NCI-H1436 (cell line): Measurements from ENCODE around the gene UBLCP1.
"Not testable (repeated sequence)": the region's sequence is repeated elsewhere in the genome, so short reads cannot be mapped to it uniquely, and the experiment has no call there.

ENCODE experiments used
- DNase-seq: peaks from one replicate; lab custom pipeline; 2025; lab: John Stamatoyannopoulos, UW

Gene UBLCP1

DNA sequence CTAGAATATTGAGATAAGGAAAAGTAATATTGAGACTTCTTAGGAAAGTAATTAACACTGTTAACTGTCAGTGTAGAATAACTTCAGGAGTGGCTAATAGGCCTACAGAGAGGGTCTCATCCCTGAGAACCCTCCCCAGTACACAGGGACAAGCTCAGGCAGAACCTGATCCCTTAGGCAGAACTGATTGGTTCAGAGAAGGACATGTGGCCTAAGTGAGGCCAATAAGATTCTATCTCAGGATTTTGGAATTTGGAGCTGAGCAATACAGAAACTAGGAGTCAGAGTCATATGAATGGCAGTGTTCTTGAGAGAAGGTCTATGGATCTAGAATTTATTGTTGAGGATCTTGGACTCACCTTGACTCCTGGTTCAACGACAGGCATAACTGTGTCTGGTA, 10.9 kb upstream of the UBLCP1 start:
- no peak for DNase-seq

GRCh38 chr5:159257007-159257406, 6.1 kb upstream of the UBLCP1 start:
- DNase-seq, result no peak

- DNase-seq, result no peak
Measured at GRCh38 chr5:159257629-159258283, 5.3 kb upstream of the UBLCP1 start.

- DNase-seq, result no peak
Measured at GRCh38 chr5:159258361-159258760, 4.7 kb upstream of the UBLCP1 start.

GRCh38 chr5:159260212-159260611, 2.9 kb upstream of the UBLCP1 start:
- DNase-seq, result not testable (repeated sequence)

DNA sequence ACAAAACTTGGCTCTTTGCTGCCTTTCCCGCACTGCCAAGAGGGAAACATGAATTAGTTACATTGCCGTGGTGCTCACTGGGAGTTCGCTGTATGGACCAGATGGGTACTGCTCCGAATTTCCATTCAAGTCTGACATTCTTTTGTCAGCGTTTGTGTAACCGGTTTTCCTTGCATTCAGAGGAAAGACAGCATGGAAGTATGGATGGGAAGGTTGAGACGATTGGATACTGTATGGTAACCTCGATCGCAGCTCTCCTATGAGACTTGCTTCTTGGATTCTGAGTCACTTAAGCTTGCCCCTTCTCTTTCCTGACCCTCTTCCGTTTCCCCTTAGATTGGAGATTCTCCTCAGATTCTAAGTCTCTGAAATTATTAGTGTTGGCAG, 625 bp upstream of the UBLCP1 start:
- DNase-seq, result no peak

GRCh38 chr5:159263569-159263905, 447 bp downstream of the UBLCP1 start:
- DNase-seq, result no peak

- DNase-seq, result not testable (repeated sequence)
Measured at GRCh38 chr5:159266764-159267163, 3.7 kb downstream of the UBLCP1 start.

DNA sequence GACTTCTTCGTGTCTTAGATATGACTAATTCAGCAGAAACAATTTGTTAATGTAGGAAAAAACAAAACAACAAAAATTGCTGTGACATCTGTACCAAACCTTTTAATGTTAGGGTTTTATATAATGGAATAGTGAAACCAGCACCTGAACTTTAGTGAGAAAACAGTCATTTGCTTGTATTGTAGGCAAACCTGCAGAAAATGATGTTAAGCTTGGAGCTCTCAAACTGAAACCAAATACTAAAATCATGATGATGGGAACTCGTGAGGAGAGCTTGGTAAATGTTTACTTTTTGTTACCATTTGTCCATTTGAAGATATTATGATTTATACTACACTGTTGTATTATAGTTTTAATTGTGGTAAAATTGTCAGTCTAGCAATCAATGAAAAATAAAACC, 6.6 kb downstream of the UBLCP1 start:
- DNase-seq, result no peak

GRCh38 chr5:159273923-159274322, 10.8 kb downstream of the UBLCP1 start:
- no peak for DNase-seq

GRCh38 chr5:159274676-159275075, 11.6 kb downstream of the UBLCP1 start:
- no peak for DNase-seq

DNA sequence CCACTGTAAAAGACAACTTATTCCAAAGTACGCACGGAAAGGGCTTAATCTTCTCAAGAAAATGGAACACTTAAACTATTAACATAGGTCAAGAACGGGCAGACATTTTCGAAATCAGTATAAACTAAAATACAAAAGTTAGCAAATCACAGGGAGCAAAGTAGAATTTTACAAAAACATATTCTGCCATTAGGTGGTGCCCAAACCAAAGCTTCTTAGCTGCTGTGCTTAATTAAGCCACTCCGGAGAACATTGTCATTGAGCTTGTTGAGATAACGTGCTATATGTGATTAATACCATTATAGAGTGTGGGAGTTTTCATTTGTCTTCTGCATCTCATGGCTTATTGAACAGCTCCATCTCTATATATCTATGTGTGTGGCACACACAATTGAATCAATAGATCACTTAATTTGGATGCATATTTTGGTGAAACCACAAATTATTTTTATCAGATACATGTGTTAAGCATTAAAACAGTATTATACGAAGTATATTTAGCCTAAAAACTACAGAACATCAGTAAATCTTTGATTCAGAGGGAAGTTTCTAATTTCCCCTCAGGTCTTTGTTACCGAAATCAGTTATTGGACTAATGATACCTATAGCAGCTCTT, 23.4 kb downstream of the UBLCP1 start:
- DNase-seq, result peak; percentile 19

DNA sequence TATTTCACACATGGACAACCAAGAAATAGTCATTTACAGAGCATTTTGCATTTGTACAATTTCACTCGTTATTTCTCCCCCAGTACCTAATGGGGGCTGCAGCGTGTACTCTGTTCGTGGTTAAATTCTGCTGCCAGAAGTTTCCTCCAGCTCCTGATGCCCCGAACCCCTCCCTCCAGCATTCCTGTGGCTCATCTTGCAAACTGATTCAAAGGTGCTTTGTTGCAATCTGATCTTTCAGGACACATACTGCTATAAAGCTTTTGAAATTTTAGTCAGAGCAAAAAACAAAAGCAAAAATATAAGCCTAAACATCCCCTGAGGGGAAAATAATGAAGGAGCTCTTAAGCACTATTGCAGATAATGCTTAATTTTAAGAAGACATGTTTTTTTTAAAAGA, 27.7 kb downstream of the UBLCP1 start:
- no peak for DNase-seq

DNA sequence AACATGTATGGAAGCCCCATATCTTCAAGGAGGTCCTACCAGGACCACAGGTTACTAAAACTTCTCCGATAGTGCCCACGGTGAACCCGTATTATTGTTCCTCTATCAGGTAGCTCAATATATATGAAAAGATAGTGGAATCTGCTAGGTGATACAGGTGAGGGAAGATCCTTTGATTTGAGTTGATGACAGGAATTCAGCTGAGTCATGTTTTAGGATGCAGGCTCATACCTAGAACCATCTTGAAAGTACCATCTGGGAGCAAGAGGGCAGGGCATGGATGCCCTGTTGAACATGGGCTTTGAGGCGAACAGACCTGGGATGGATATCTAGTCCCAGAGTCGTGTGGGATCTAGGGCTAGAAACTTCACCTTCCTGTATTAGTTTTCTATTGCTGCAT, 31.8 kb downstream of the UBLCP1 start:
- DNase-seq, result no peak

GRCh38 chr5:159297300-159297699, 34.2 kb downstream of the UBLCP1 start:
- DNase-seq, result not testable (repeated sequence)

GRCh38 chr5:159301466-159301865, 38.4 kb downstream of the UBLCP1 start:
- no peak for DNase-seq

DNA sequence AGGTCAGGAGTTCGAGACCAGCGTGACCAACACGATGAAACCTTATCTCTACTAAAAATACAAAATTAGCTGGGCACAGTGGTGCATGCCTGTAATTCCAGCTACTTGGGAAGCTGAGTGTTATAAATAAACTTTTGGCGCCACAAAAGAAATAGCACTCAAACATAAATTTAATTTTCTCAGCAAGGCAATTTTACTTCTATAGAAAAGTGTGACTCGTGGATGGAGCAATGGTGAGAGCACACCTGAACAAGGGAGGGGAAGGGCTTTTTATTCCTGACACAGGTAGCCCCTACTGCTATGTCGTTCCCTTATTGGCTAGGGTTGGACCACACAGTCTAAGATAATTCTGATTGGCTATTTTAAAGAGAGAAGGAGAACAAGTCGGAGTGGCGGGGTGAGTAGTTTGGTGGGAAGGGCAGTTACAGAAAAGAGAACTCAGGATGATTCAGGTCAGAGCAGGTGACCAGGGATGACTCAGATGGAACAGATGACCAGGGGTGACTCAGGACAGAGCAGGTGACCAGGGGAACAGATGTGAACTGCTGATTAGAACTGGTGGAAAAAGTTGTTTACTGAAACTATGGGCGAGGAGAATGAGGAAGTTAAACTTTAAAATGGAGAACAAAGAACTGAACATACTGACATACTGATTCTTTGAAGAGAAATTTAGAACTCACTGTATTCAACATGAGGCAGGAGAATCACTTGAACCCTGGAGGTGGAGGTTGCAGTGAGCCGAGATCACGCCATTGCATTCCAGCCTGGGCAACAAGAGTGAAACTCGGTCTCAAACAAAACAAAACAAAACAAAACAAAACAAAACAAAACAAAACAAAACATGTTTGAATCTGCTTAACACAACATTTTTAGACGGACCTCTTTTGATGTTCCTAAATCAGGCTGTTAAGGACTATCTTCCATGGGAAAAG, 39.1 kb downstream of the UBLCP1 start:
- not testable (repeated sequence) for DNase-seq

DNA sequence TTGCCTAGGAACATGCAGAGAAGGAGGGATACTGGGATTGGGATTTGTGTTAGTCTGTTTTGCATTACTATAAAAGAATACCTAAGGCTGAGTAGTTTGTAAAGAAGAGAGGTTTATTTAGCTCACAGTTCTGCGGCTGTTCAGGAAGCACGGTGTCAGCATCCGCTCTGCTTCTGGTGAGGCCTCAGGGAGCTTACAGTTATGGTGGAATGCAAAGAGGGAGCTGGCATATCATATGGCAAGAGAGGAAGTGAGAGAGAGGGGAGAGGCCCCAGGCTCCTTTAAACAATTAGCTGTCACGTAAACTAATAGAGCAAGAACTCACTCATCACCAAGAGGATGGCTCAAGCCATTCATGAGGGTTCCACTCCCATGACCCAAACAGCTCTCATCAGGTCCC, 40.2 kb downstream of the UBLCP1 start:
- DNase-seq, result no peak

DNA sequence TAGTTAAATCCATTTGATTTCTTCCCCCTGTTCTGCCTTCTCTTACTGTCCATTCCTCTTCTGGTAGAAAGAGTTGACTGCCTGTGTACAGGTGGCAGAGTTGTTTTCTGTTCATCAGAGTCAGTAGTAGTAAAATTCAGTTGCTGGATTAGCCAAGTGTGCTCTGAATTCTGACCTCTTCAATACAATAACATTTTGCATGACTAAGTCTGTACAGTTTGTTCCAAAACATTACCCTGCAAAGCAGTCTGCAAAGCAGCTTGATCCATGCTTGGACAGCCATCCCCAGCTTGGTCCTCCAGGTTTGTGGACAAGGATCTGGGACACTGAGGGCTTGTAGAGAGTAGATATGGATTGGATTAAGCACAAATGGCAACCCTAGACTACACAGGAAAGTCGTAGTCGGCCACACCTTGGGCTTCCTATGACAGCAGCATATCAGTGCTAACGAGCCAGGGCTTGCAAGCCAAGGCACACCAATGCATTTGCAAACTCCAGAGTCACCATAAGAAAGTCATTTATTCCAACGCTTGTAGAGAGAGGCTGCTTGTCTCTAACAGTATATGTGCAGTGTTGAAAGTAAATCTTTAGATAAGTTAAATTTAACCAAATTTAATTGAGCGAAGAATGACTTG, 42.0 kb downstream of the UBLCP1 start:
- DNase-seq, result no peak

GRCh38 chr5:159309689-159310433, 46.8 kb downstream of the UBLCP1 start:
- no peak for DNase-seq

GRCh38 chr5:159310511-159310910, 47.4 kb downstream of the UBLCP1 start:
- peak; percentile 48 for DNase-seq

GRCh38 chr5:159311063-159311462, 48.0 kb downstream of the UBLCP1 start:
- no peak for DNase-seq
